C4-2B (cell line): ENCODE results near the gene CCDC13.

ENCODE experiments used
- H3K27ac ChIP-seq: fragments of 450-650 bp; 2 replicates; pipeline ENCODE4 v1.5.1; 2017
- ZFX ChIP-seq: fragments of 450-650 bp; IDR thresholded peaks from 2 replicates; pipeline ENCODE4 v1.6.1; 2017
- TF ChIP-seq, protein P1 (sequence below): fragments of 450-650 bp; conservative IDR thresholded peaks from 2 replicates; pipeline ENCODE4 v1.5.1; 2017; ENCODE audit warnings: mild to moderate bottlenecking

Gene CCDC13

DNA sequence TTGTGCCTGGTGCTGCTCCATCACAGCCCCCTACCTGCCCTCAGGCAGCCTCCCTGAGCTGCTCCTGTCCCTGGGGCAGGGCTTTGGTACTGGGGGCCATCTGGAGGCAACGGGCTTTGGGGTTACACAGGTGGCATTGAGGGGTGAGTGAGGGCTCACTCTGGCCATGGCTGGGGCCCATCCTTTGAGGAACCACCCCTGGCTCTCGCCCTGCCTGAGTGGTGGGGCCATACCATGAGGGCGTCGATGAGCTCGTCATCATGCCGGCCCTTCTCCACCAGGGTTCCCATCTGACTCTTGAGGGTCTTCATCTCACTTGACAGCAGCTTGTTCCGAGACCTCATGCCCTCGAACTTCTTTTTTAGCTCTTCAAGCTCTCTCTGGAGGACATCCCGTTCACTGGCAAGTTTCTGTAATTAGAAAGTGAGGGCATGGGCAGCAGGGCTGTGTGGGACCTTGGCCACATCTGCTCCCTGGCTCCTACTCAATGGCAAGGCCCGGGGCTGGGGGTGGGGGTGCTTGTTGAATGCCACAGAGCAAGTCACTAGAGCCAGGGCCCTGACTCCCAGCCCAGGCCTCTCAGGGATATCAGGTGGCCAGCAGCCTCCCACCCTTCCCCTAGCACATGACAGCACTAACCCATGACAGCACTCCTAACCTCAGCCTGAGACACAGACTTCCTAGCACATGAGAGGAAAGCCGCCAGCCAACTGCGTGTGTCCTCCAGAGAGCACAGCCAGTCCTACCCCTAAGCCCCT is 33.5 kb downstream of the CCDC13 start:
- no peak overlapping the region for H3K27ac ChIP-seq
- TF ChIP-seq ZFX, result no peak

DNA sequence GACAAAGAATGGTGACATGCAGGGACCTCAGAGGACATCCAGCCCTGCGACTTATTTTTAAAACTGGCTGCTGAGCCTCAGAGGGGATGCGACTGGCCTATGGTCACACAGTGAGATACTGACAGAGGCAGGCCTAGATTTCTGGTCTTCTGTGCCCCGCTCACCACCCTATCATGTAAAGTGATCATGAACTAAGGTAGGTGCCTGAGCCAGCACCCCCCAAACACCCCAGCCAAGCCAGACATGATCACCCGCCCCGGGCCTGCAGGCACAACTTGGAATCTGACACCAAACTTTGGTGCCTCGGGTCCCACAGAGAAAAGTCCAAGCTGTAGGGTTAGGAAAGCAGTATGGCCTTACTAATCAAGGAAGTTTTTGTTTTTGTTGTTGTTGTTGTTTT is 36.5 kb downstream of the CCDC13 start:
- no peak overlapping the region for H3K27ac ChIP-seq
- TF ChIP-seq, protein P1, sequence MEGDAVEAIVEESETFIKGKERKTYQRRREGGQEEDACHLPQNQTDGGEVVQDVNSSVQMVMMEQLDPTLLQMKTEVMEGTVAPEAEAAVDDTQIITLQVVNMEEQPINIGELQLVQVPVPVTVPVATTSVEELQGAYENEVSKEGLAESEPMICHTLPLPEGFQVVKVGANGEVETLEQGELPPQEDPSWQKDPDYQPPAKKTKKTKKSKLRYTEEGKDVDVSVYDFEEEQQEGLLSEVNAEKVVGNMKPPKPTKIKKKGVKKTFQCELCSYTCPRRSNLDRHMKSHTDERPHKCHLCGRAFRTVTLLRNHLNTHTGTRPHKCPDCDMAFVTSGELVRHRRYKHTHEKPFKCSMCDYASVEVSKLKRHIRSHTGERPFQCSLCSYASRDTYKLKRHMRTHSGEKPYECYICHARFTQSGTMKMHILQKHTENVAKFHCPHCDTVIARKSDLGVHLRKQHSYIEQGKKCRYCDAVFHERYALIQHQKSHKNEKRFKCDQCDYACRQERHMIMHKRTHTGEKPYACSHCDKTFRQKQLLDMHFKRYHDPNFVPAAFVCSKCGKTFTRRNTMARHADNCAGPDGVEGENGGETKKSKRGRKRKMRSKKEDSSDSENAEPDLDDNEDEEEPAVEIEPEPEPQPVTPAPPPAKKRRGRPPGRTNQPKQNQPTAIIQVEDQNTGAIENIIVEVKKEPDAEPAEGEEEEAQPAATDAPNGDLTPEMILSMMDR, result no peak
- no peak for TF ChIP-seq ZFX

DNA sequence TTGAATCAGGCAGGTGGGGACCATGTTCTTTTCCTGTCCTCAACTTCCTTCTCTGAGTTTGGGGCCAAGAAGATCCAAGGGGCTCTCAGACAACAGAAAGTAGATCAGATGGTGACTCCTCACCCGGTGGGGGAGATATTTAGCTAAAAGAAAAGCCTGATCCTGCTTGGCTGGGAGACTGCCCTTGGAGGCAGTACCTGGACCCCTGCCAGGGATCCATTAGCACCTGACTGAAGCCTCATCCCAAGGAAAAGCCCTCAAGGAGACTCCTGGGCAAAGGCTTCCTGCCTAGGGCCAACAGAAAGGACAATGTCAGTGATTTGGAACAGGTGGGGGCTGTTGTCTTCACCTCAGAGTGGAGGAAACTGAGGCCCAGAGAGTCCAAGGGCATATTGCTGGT is 37.0 kb downstream of the CCDC13 start:
- TF ChIP-seq, protein P1, result no peak
- TF ChIP-seq ZFX, result no peak

DNA sequence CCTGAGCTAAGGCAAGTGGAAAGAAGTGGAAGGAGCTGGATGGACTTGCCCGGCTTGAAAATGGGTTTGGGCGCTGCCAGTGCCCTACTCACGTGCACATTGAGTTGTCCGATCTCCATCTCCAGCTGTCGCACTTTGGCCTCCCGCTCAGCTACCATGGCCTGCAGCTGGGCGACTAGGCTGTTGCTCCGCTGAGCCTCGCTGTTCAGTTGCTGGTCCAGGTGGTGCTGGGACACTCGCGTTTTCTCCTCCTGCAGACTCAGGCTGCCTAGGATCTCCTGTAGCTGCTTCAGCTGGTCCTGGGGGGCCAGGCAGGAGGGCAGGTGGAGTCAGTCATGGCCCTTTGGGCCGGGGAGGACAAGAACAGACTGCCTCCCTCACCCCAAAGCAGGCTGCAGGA is 37.4 kb downstream of the CCDC13 start:
- no peak for TF ChIP-seq ZFX
- TF ChIP-seq, protein P1, result no peak
- H3K27ac ChIP-seq, result no peak overlapping the region

More for the DNA sequence above, 37.0 kb downstream of the CCDC13 start:
- H3K27ac ChIP-seq, result no peak overlapping the region

DNA sequence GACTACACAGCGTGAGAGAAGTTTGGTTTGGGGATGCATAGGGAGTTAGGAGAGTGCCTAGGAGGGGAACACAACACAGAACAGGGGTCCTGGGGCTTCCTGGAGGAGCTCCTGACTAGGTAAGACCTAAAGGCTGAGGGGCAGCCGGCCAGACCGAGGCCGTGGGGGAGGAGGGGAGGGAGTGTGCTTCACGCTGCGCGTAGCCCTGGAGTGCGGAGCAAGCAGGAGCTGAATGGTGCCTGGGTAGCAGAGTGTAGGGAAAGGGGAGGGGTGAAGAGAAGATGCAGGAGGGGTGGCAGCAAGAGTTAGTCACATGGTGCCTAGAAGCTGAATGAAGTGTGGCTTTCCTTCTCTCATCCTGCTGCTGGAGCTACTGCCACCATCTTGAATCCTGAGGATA is 38.0 kb downstream of the CCDC13 start:
- H3K27ac ChIP-seq, result no peak overlapping the region
- TF ChIP-seq, protein P1, result no peak
- TF ChIP-seq ZFX, result no peak

DNA sequence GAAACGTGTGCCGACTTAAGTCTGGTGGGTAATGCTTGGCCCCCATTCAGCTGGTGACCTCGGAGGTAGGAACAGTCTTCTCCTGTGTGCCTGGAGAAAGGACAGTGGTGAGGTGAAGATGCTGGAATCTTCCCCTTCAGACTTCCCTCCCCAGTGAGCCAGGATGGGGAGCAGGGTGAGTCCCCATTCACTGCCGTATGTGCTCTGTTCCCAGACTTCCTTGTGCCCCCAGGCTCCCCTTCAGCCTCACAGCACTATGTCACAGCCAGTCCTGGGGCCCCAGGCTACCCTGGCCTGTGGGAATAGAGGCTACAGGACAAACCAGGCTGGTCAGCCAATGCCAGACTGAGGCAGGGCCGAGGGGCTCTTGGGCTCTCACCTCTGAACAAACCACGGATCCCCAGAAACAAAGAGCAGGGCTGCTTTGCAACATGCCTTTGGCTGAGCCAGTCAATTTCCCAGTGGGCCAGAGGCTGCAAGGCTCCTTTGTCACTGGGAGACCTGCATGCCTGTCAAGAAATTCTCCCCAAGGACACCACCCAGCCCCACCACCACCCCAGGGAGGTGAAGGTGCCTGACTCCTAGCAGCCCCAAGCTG is 38.7 kb downstream of the CCDC13 start:
- no peak overlapping the region for H3K27ac ChIP-seq

DNA sequence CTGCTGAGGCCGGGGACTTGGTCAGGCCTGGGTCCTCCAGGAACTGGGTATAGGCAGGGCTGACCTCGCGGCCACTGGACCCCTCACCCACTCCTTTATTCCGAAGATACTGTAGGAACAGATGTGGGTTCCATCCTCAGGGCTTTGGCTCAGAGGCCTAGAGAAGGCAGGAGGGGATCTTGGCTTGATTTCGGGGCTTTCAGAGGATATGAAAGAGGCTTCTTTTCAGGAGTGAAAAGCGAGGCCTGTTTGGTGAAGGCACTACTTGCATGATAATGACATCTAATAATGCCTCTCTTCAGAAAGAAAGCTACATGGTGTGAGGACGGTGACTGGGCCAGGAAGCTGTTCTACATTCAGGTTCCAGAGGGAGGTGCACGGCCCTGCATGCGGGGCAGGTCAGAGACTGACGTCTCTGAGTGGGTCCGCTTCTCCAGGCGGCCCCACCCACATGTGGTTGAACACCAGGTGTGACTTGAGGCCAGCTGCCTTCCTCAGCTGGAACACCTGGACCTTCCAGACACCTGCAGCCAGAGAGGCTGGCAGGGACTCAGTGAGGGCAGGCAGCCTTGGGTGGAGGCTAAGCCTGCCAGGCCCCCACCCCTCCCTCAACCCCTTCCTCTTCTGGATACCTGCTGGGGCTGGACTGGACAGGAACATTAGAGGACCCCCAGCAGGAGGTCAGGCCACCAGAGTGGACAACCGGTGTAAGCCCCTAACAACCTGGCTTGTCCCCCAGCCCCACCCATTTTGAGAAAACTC is 39.4 kb downstream of the CCDC13 start:
- TF ChIP-seq, protein P1, result no peak
- TF ChIP-seq ZFX, result no peak
- no peak overlapping the region for H3K27ac ChIP-seq

More for the DNA sequence above, 38.7 kb downstream of the CCDC13 start:
- TF ChIP-seq ZFX, result no peak
- TF ChIP-seq, protein P1, result no peak
